HFFc6 (cell line): ENCODE results near the gene INPP4A. TPM values are rescaled to one million over a fixed set of nuclear protein-coding genes. Genes with fewer than 3 reads are reported as not detected.

Source experiments
- DNase-seq: peaks from one replicate; pipeline ENCODE4 v3.0.0-alpha.2; 2018
- H3K27ac Mint-ChIP-seq: 2 replicates; pipeline ENCODE4 v1.8.0; 2020; ENCODE audit warnings: mild to moderate bottlenecking, mixed read lengths
- H3K27me3 Mint-ChIP-seq: 2 replicates; pipeline ENCODE4 v1.8.0; 2021; ENCODE audit warnings: mild to moderate bottlenecking, moderate library complexity, mixed read lengths; ENCODE audit not compliant: insufficient read depth
- H3K36me3 Mint-ChIP-seq: 2 replicates; pipeline ENCODE4 v1.8.0; 2021; ENCODE audit warnings: low read depth, mixed read lengths
- H3K4me1 Mint-ChIP-seq: 2 replicates; pipeline ENCODE4 v1.8.0; 2020; ENCODE audit warnings: low read depth, mixed read lengths
- H3K4me3 Mint-ChIP-seq: 2 replicates; pipeline ENCODE4 v1.8.0; 2020; ENCODE audit warnings: mild to moderate bottlenecking, moderate library complexity, mixed read lengths
- H3K9me3 Mint-ChIP-seq: 2 replicates; pipeline ENCODE4 v1.8.0; 2020; ENCODE audit warnings: mild to moderate bottlenecking, mixed read lengths
- CTCF ChIP-seq: fragments of 200-600 bp; sonication (generic); IDR thresholded peaks from 2 replicates; pipeline ENCODE4 v1.5.0; 2021; ENCODE audit warnings: antibody characterized with exemption, mild to moderate bottlenecking
- total RNA-seq, 6 experiments: library from RNA; stranded (reverse); fragmentation: NEBNext Ultra II Directional; extraction: Animal tissue kit (Norgen Biotek cat#: 25700); gene quantifications; 2 replicates in 1 of 6; 3 replicates in 5 of 6; pipeline ENCODE4 v1.2.3, GENCODE V29; 2021

The INPP4A gene
- total RNA-seq, 6 experiments from 2014 or later = 15.8 to 19.4 (median 18.2) TPM

GRCh38 chr2:98454500-98455235 lies 10.0 kb downstream of the INPP4A start:
- Mint-ChIP-seq H3K36me3 (peaks cover 12% of the 10 kb centered on the region), H3K27me3 (no peaks in the 10 kb centered on the region), H3K4me3 (no peak overlapping the region), H3K4me1 (peaks cover 60% of the 10 kb centered on the region), H3K27ac (peak overlapping the region; percentile 94), H3K9me3 (no peaks in the 10 kb centered on the region)
- no peak for DNase-seq
- TF ChIP-seq CTCF = no peak

DNA sequence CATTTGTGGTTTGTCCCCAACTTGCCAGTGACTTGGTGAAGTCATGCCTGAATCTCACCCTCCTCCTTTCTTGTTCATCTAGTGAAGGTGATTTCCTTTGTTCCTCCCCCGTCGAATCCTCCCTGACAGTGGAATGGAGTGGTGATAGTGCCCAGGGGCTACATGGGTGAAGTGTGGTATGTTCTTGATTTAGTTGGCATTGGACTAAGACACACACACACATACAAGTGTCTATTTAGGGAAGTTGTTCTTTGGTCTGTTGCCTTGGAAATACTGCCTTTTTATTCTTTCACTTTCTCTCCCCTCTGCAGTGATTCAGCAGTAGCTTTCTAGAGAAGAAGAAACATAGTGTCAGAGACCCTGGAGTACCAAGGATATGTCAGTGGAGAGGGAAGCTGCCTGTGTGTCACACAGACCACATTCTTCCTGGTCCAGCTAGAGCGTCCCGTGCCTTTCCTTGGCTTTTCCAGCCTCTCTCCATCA lies 10.9 kb downstream of the INPP4A start:
- Mint-ChIP-seq H3K4me3 (no peak overlapping the region), H3K27ac (peak overlapping the region; percentile 94), H3K4me1 (peaks cover 69% of the 10 kb centered on the region)

GRCh38 chr2:98457045-98457696 lies 12.5 kb downstream of the INPP4A start:
- Mint-ChIP-seq H3K36me3 (peaks cover 12% of the 10 kb centered on the region), H3K27ac (peak overlapping the region; percentile 94), H3K4me3 (peak overlapping the region; percentile 55), H3K27me3 (no peaks in the 10 kb centered on the region), H3K4me1 (peaks cover 75% of the 10 kb centered on the region), H3K9me3 (no peaks in the 10 kb centered on the region)
- no peak for TF ChIP-seq CTCF
- peak; percentile 98 for DNase-seq

More for the DNA sequence above, 10.9 kb downstream of the INPP4A start:
- no peak for TF ChIP-seq CTCF
- peak; percentile 41 for DNase-seq
- H3K9me3 Mint-ChIP-seq = no peaks in the 10 kb centered on the region
- H3K27me3 Mint-ChIP-seq = no peaks in the 10 kb centered on the region
- peaks cover 12% of the 10 kb centered on the region for H3K36me3 Mint-ChIP-seq

DNA sequence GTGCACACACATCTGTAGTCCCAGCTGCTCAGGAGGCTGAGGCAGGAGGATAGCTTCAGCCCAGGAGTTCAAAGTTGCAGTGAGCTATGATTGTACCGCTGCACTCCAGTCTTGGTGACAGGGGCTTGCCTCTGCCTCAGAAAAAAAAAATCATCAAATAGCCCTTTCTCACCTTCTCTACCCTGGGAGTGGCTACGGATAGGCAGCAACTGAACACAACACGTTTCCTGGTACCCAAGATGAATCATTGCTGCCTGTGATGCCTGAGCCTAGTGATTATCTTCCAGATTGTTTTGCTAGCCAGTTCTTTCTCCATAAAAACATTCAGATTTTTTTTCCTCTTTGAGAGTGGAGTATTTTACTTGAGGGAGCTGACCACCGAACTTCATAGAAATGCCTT lies 13.5 kb downstream of the INPP4A start:
- H3K4me3 Mint-ChIP-seq = no peak overlapping the region; the same call in 1 of the 2 replicates
- DNase-seq = peak; percentile 49
- TF ChIP-seq CTCF = no peak
- H3K9me3 Mint-ChIP-seq = no peaks in the 10 kb centered on the region
- H3K36me3 Mint-ChIP-seq = peaks cover 12% of the 10 kb centered on the region
- no peaks in the 10 kb centered on the region for H3K27me3 Mint-ChIP-seq
- H3K4me1 Mint-ChIP-seq = peaks cover 75% of the 10 kb centered on the region
- H3K27ac Mint-ChIP-seq = peak overlapping the region; percentile 94

GRCh38 chr2:98458667-98459380 lies 14.2 kb downstream of the INPP4A start:
- peaks cover 70% of the 10 kb centered on the region for H3K4me1 Mint-ChIP-seq
- no peak for TF ChIP-seq CTCF
- DNase-seq = no peak
- H3K4me3 Mint-ChIP-seq = no peak overlapping the region; the same call in 1 of the 2 replicates
- H3K36me3 Mint-ChIP-seq = peaks cover 12% of the 10 kb centered on the region
- no peaks in the 10 kb centered on the region for H3K27me3 Mint-ChIP-seq
- no peaks in the 10 kb centered on the region for H3K9me3 Mint-ChIP-seq
- peak overlapping the region; percentile 94 for H3K27ac Mint-ChIP-seq
